GM12801 (cell line): ENCODE results near the gene WDR53.

Experiments used
- CTCF ChIP-seq: IDR thresholded peaks from one replicate; pipeline ENCODE4 v1.5.1; 2011; ENCODE audit warnings: control low read depth; ENCODE audit not compliant: insufficient read length; ENCODE audit errors: extremely low read depth

WDR53 gene

DNA sequence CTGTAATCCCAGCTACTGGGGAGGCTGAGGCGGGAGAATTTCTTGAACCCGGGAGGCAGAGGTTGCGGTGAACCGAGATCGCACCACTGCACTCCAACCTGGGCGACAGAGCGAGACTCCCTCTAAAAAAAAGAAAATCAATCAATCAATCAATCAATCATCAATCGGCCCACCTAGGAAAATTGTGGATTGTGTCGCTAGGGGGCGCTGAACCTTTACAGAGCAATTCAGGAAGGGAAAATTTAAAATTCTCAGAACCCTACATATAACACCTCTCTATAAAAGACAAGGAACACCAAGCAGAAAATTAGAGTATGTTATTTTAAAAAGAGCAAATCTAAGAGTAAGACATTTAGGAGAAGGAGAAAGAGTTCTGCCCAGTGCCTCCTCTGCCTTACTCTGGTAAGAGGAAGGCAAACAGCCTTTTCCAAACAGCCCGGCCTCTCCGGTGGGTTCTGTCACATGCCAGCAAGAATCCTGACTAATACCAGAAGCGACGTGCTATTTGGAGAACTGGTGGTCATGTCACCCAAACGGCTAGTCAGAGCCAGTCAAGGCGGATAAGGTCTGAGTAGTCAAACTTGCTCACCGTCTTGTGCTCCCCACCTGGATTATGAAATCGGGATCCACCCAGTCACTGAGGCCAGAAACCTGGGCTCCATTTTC, 30.9 kb downstream of the WDR53 start:
- no peak for TF ChIP-seq CTCF

DNA sequence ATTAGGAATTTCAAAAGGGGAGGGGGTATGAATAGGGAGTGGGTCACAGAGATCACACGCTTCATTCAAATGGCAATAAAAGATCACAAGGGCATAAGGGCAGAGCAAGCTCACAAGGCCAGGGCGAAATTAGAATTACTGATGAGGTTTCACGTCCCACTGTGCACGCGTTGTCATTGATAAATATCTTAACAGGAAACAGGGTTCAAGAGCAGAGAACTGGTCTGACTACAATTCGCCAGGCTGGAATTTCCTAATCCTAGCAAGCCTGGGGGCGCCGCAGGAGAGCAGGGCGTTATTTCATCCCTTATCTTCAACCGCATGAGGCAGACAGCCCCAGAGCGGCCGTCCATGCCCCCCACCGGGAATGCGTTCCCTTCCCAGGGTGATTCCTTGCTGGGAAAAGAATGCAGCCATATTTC, 35.1 kb downstream of the WDR53 start:
- TF ChIP-seq CTCF, result no peak

GRCh38 chr3:196531418-196531817, 36.9 kb downstream of the WDR53 start:
- TF ChIP-seq CTCF, result no peak

DNA sequence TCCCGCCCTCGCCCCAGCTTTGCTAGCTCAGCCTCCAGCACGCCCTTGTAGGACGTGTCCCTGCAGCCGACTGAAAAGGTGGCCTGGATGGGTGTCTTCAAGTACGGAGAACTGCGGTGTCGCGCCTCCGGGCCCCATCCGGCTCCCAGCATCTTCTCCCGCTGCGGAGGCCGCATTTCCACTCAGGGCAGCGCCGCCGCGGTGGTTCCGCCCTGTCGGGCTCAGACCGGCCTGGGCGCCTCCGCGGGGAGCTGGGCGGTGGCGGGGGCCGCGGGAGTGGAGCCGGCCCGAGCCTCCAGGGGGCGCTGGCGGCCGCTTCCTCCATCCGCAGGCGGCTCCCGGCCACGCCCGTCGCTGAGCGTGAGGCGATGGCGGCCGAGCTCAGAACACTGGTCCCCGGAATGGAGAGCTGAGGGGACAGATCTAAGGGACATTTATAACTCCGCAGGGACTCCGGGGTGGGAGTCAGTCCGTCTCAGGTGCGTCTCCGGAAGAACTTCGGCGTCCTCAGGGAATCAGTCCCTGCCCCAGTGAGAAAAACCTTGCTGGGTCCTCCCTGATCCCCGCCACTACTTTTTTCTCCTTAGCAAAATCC, 39.6 kb downstream of the WDR53 start:
- TF ChIP-seq CTCF, result no peak

DNA sequence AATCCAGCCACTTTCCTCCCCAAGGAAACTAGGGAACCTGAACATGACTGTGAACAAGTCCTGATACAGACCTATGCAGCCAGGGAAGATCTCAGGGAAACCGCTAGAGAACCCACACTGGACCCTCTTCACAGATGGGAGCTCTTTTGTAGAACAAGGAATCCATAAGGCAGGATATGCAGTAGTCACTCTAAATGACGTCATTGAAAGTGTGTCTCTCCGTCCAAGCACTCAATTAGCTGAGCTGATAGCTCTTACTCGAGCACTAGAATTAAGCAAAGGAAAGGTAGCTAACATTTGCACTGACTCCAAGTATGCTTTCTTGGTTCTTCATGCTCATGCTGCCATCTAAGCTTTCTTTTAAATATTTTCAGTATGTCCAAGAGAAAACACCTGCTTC, 43.2 kb downstream of the WDR53 start:
- no peak for TF ChIP-seq CTCF

DNA sequence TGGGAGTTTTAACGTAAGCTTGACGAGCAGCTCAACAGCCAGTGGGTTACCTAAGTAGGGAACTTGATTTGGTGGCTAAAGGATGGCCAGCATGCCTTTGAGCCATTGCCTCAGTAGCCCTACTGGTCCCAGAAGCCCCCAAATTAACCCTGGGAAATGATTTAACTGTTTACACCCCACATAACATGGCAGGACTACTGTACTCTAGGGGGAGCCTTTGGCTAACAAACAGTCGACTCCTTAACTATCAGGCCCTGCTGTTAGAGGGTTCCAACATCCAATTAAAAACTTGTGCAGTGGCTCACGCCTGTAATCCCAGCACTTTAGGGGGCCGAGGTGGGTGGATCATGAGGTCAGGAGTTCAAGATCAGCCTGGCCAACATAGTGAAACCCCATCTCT, 43.8 kb downstream of the WDR53 start:
- no peak for TF ChIP-seq CTCF

DNA sequence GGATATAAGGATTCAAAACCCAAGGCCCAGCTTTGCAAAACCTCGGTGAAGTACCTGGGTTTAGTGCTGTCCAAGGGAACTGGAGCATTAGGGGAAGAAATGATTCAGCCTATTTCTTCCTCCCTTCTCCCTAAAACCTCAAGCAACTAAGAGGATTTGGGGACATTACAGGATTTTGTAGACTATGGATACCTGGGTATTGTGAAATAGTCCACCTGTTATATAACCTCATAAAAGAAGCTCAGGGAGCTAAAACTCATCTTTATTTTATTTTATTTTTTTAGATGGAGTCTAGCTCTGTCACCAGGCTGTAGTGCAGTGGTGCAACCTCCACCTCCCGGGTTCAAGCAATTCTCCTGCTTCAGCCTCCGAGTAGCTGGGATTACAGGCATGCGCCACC, 44.5 kb downstream of the WDR53 start:
- TF ChIP-seq CTCF, result no peak
